Measurements from ENCODE around the gene PLXND1.
"Not testable (repeated sequence)": the region's sequence is repeated elsewhere in the genome, so short reads cannot be mapped to it uniquely, and the experiment has no call there.

Gene PLXND1

DNA sequence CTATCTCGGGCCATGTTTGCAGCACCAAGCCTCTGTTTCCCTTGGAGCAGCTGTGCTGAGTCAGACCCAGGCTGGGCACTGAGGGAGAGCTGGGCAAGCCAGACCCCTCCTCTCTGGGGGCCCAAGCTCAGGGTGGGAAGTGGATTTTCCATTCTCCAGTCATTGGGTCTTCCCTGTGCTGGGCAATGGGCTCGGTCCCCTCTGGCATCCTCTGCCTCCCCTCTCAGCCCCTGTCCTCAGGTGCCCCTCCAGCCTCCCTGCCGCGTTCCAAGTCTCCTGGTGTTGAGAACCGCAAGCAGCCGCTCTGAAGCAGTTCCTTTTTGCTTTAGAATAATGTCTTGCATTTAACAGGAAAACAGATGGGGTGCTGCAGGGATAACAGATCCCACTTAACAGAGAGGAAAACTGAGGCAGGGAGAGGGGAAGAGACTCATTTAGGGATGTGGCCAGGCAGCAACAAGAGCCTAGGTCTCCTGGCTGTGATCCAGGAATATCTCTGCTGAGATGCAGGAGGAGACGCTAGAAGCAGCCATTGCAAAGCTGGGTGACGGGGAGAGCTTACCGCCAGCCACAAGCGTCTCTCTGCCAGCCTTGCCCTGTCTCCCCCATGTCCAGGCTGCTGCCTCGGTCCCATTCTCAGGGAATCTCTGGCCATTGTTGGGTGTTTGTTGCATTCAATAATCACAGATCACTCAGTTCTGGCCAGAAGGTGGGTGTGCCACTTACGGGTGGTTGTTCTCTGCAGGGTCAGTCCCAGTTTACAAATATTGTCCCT lies 76.9 kb downstream of the PLXND1 start:
- DNase-seq (ENCODE audit: low read depth in 3 of 3): no peak

DNA sequence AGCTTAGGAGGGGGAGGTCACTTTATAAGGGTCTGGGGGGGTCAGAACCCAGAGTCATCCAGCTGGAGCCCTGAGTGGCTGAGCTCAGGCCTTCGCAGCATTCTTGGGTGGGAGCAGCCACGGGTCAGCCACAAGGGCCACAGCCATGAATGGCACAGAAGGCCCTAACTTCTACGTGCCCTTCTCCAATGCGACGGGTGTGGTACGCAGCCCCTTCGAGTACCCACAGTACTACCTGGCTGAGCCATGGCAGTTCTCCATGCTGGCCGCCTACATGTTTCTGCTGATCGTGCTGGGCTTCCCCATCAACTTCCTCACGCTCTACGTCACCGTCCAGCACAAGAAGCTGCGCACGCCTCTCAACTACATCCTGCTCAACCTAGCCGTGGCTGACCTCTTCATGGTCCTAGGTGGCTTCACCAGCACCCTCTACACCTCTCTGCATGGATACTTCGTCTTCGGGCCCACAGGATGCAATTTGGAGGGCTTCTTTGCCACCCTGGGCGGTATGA lies 77.8 kb downstream of the PLXND1 start, which contains the start of gene RHO:
Gene RHO, plus strand, starts transcription at position 51 of the 512 bp plus-strand sequence. Its CDS starts 95 bp downstream, at position 146.
- no peak for DNase-seq (ENCODE audit: low read depth in 3 of 3)

DNA sequence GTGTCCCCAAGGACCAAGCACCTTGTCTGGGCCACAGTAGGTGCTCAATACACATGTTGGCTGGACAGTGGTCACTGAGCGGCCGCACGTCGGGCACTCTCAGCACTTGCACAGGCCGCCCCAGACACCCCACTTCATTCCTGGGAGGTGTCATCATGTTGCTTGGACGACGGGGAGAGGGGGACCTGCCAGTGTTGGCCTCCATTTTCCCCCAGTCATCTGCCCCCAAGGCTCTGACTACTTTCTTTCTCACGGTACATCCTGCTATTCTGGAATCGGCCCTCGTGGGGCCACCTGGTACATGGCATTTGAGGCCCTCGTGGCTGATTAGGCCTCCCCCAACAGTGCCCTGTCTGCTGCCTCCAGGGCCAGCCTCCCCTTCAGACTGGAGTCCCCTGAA lies 79.2 kb downstream of the PLXND1 start:
- no peak for DNase-seq (ENCODE audit: low read depth in 3 of 3)

DNA sequence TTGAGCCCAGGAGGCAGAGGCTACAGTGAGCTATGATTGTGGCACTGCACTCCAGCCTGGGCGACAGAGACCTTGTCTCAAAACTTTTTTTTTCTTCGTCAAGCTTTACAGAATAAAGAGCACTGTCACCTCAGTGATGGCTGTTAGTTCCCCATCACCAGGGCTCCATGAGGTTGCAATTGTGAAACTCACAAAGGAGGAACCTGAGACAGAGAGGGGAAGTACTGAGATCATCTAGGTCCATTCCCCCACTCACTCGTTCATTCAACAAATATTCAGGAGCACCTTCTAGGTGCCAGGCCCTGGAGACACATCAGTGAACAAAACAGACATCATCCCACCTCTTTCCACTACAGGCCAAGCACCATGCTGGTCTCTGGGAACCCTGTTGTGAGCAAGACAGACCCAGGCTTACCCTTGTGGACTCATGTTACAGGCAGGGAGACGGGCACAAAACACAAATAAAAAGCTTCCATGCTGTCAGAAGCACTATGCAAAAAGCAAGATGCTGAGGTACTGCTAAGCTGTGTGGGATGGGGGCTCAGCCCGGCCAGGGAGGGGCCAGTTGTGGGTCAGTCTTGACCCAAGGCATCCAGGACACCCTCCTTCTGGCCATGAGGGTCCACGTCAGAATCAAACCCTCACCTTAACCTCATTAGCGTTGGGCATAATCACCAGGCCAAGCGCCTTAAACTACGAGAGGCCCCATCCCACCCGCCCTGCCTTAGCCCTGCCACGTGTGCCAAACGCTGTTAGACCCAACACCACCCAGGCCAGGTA lies 80.2 kb downstream of the PLXND1 start:
- no peak for DNase-seq (ENCODE audit: low read depth in 3 of 3)

DNA sequence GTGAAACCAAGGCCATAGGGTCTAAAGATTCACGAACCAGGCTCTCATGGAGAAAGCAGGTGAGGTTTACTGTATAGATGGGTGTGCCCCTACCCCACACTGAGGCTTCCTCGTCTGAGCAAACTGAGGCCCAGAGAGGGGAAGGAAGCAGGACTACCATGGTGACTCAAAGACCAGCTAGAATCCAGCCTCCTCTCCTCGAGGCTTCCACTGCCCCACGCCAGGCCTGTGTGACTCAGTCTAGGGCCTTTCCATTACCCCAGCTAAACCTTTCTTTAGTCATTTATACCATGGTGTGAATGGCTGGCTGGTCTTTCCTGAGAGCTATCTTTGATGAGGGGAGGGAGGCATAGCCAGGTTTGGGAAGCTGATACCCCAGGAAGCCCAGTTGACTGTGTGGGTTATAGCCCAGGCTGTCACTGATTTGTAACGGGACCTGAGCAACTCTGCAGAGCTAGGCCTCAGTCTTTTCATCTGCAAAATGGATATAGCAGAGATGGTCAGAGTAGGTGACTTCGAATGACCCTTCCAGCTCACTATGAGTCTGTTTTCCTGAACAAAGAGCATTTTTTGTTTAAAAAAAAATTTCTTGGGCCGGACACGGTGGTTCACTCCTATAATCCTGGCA lies 81.0 kb downstream of the PLXND1 start:
- DNase-seq (ENCODE audit: low read depth in 3 of 3): no peak

DNA sequence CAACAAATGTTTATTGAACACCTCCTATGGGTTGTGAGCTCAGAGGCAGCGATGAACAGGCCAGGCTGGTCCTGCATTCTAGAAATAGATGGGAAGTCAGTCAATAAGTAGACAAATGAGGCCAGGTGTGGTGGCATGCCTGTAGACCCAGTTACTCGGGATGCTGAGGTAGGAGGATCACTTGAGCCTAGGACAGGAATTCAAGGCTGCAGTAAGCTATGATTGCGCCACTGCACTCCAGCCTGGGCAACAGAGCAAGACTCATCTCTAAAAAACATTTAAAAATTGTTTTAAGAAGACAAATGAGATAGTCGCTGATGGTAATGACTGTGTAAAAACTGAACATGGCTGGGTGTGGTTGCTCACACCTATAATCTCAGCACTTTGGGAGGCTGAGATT lies 82.4 kb downstream of the PLXND1 start:
- DNase-seq (ENCODE audit: low read depth in 3 of 3): no peak

DNA sequence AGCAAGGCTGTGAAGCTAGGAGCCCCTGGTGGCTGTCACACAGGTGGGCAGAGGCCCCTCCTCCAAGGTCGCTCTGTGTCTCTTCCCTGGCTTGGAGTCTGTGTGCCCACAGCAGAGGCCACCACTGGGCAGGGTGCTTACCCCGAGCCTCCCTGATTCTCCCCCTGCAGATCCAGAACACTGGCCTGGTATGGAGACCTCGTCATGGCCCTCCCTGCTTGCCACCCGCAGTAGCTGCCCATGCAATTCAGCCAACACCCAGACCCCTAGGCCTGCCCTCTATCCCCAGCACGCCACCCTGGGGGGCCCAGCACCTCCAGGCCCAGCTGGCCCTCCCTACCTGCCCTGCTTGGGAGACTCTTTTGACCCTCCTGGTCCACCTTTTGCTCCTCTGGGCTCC lies 83.5 kb downstream of the PLXND1 start:
- no peak for DNase-seq (ENCODE audit: low read depth in 3 of 3)

DNA sequence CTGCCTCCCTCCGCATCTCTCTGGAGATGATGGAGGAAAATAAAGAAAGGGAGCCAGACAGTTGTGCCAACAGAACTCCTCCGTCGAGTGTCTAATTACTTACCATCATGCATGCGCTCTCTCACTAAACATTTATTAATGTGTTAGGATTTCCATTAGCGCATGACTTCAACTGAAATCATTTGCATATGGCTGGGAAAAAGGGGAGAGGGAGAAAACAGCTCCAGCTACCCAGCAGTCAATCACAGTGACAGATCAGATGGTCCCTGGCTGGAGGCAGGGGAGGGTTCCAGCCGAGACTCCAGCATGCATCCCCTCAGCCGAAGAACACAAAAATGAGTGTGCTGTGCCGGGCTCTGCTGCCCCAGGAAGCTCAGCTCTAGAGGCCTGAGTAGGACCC lies 84.9 kb downstream of the PLXND1 start:
- no peak for DNase-seq (ENCODE audit: low read depth in 3 of 3)

DNA sequence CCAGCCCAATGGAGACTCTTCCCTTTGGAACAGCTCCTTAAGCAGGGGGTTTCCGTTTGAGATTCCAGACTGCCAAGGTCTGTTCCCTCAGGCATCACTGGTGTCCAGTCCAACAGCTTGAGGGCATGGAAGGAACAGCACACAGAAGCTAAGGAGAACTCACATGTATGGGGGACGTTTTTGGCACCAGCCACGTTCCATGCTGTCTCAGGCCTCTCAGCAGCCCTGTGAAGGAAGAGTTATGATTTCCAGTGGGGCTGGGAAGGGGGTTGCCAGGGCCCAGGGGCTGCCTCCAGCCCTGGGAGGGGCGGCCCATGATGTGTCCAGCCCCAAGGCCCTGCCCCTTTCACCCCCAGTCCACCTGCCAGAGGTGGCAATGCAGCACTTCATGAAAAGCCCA lies 85.5 kb downstream of the PLXND1 start:
- DNase-seq (ENCODE audit: low read depth in 3 of 3): no peak

DNA sequence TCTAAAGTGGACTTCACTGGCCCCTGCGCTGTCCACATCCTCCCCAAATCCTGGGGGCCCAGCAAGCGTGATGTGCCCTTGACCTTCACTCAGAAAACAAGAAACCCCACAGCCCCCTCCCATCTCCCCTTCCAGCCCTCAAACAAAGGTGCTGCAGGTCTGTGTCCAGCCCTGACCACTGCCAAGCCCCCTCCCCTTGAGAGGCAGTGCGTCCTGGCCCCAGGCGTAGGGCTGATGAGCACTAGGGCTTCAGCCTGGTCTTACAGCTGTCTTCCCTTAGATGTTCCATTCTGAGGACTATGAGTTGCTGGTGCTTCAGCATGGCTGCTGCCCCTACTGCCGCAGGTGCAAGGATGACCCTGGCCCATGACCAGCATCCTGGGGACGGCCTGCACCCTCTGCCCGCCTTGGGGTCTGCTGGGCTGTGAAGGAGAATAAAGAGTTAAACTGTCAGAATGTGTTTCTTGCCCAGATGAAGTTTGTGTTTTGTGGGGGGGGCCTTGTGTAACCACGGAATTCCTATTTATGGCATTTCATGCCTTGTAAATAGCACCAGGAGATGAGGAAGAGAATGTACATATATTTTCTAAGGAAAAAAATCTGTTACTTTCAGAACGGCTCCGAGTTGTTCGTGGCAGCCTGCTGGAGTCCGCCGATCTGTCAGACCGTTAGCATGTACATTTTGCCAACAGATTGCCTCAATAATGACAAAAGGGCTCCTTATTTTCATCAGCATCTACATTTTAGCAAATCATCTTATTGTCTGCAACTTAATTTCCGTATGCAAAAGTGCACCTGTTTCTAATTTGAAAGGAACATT lies 86.4 kb downstream of the PLXND1 start:
- no peak for DNase-seq (ENCODE audit: low read depth in 3 of 3)

DNA sequence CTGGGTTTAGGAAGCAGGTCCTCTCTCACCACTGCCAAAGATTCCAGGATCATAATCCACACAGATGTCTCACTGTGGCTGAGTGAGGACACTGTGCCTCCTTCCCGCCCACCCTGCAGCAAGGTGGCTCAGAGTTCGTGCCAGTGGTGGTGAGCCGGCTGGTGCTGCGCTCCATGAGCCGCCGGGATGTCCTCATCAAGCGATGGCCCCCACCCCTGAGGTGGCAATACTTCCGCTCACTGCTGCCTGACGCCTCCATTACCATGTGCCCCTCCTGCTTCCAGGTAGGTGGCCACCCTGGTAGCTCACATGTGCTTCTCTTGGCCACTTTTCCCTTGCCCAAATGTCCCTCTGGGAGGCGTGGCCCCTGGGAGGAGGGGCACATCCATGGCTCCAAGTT lies 87.0 kb downstream of the PLXND1 start:
- no peak for DNase-seq (ENCODE audit: low read depth in 3 of 3)

DNA sequence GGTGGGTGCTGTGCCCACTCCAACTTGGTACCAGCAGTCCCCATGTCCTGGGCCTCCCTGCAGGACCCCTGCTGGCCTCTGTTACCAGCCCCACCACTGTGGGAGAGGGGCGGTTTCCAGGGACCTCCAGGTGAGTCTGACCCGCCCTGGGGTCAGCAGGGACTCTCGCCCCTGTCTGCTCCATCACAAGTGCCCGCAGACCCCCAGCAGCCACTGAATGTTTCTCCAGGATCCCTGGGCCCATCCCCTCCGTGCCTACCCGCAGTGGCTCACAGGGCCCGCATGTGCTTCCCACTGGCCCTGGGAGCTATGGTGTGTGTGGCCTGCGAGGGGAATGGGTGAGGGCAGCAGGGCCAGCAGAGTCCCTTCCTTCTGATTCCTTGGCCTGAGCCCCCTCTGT lies 87.9 kb downstream of the PLXND1 start:
- no peak for DNase-seq (ENCODE audit: low read depth in 3 of 3)

DNA sequence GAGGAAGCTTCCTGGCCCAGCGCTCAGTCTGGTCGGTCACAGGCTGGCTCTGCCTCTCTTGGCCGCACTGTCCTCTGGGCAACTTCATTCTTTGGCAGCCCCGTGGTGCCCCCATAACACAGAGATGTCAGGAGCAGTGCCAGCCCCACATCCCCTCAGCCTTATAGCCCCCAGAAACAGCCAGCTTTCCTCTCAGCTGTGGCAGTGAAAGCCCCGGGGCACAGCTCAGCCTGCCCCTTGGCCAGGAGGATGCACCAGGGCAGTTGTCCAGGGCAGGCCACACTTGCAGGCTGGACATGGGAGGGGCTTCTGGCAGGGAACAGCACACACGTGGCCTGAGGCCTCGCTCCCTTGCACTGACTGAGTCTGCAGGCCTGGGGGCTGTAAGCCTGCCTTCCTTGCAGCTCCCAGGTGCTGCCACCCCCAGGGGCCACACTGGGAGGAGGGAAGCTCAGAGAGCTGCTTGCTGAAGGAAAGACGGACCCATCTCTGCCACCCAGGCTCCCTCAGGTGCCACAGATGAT lies 88.4 kb downstream of the PLXND1 start:
- DNase-seq (ENCODE audit: low read depth in 3 of 3): no peak

DNA sequence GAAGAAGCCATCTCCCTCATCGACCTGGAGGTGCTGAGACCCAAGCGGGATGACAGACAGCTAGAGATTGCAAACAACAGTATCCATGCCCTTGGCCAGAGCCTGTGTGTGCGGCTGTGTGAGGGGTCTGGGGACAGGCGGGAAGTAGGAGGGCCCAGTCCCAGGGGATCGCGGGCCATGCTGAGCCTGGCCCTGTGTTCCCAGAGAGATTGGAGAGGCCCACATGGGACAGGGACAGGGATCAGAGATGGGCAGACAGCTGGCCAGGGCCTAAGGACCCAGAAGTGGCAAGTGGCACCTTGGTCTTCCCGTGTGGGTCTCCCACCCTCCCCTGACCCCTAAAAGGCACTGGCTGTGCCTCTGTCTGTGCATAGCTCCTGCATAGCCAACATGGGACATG lies 89.0 kb downstream of the PLXND1 start:
- no peak for DNase-seq (ENCODE audit: low read depth in 3 of 3)

DNA sequence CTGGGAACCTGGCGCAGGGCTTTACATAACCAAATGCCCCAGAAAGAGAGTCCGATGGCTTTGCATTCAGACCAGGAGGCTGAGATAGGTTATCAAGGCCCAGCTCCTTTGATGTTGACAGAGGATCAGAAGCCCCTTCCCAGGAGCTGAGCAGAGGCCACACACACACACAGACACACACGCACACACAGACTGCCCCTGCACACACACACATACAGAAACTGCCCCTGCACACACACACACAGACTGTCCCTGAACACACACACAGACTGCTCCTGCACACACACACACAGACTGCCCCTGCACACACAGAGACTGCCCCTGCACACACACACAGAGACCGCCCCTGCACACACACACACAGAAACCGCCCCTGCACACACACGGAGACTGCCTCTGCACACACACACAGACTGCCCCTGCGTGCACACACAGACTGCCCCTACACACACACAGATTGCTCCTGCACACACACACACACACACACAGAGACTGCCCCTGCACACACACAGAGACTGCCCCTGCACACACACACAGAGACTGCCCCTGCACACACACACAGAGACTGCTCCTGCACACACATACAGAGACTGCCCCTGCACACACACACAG lies 90.5 kb downstream of the PLXND1 start:
- DNase-seq (ENCODE audit: low read depth in 3 of 3): not testable (repeated sequence)

DNA sequence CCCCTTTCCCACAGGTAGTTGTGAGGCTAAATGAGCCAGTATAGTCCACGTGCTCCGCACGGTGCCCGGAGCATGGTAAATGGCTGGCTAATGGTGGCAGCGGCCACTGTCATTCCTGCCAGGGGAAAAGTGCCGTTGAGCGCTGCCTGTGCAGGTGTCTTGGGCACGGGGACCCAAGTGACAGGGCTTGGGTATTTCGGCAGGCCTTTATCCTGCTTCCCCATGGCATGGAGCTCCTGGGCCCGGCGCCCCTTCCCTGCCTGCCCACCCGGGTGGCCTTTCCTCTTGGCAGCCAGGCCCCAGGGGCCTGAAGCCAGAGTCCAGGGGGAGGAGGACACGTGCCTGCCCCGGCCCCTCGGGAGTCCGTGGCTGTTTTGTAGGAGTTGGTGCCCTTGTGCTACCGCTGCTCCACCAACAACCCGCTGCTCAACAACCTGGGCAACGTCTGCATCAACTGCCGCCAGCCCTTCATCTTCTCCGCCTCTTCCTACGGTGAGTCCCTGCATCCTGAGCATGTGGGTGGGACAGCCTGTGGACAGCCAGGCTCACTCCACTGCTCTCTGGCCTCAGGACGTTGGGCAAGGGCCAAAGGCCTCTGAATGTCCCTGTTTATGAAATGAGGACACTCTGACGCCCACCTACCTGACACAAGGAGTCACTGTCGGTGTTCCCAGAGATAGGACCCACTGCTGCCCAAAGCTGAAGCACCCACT lies 91.2 kb downstream of the PLXND1 start:
- DNase-seq (ENCODE audit: low read depth in 3 of 3): not testable (repeated sequence)

DNA sequence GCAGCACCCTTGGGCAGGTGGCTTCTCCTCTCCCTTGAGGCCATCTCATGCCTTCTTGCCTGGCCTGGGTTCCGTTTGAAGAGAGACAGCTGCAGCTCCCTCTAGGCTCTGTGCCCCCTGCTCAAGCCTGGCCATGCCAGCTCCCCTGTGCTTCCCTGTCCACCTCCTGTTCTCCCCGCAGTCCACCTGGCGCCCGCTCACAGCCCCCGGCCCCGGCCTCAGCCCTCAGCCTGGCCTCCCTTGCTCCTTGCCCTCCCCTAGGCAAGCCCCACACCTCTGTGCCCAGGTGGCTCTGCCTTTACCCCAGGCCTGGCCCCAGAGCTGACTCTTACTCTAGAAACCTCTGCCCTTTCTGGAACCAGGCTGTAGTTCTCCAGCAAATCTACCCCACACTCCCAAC lies 91.9 kb downstream of the PLXND1 start:
- no peak for DNase-seq (ENCODE audit: low read depth in 3 of 3)

DNA sequence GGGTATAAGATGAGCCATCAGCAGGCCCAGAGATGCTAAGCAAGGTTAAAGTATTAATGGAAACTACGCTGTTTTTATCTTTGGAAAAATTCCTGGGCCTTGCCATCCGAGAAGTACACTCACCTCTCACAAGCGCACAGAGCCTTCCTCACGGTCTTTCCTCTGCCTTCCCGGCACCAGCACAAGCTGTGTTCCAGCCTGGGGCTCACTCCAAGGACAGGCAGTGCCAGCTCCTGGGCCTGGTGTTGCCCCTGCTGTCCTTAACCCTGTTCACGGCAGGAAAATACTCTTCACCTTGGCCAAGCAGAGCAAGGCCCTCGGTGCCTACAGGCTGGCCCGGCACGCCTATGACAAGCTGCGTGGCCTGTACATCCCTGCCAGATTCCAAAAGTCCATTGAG lies 92.4 kb downstream of the PLXND1 start:
- no peak for DNase-seq (ENCODE audit: low read depth in 3 of 3)

DNA sequence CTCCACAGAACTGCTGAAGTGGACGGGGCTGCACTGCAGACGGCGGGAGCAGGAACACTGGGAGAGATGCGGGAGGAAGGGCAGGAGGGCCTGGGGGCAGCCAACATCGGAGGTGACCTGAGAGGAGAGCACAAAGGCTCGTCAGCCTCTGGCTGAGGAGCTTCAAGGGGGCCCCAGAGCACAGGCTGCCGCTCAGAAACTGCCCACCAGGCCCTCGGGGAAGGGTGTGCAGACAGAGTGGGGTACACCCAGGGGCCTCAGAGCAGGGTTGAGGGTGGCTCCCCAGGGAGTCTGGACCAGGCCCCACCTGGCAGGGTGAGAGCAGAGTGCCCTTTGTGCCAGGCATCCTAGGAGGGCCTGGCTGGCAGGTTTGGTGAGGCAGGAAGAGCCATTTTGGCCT lies 92.8 kb downstream of the PLXND1 start:
- DNase-seq (ENCODE audit: low read depth in 3 of 3): no peak

DNA sequence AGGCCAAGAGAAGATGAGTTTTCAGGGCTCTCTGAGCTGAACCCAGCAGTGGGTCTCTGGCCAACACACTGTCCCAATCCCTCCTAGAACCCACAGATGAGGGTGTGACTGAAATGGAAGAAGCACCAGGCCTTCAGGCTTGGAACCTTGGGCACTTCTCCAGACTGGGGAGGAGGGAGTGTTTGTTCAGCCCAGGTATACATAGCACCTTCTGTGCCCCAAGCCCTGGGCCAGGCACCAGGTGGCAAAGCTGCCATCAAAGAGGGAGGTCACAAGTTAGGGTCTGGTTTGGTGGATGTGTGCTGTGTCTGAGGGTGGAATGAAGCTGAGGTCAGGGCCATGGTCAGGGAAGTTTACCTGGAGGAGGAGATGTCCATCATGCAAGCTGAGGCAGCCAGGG lies 93.9 kb downstream of the PLXND1 start:
- DNase-seq (ENCODE audit: low read depth in 3 of 3): no peak

Data from stimulated activated CD4-positive, alpha-beta T cell treated with anti-CD3 and anti-CD28 coated beads, TNF-alpha, amount 100 ng/mL, for 48 hours (primary cell).